GM12878 (cell line): ENCODE results near the gene OXT. TPM values are rescaled to one million over a fixed set of nuclear protein-coding genes. Genes with fewer than 3 reads are reported as not detected.

Experiments used
- ATAC-seq: fragments of 200-7000 bp; cut with Tn5 transposase; 3 replicates; pipeline ENCODE4 v1.9.1; 2020; ENCODE audit warnings: mild to moderate bottlenecking, moderate library complexity
- BruUV-seq: library from RNA; stranded (reverse); fragments of 400-500 nt; replicated peaks from 2 replicates; lab custom pipeline; 2021; lab: Mats Ljungman, UMichigan
- CTCF ChIA-PET: fragments of 300-600 bp; sonication (Branson Sonifier 250); formaldehyde crosslinking; extraction: SDS; loops from one replicate; lab custom pipeline; 2021; ENCODE audit warnings: inconsistent platforms; lab: Yijun Ruan, JAX
- POLR2A ChIA-PET: fragments of 350-600 bp; formaldehyde crosslinking; extraction: SDS; loops from one replicate; lab custom pipeline; 2021; ENCODE audit warnings: inconsistent platforms; lab: Charles Lee
- RAD21 ChIA-PET: fragments of 300-600 bp; sonication (Branson Sonifier 250); formaldehyde crosslinking; loops from one replicate; lab custom pipeline; 2023; ENCODE audit warnings: antibody characterized with exemption; ENCODE audit not compliant: unreplicated experiment; lab: Charles Lee
- SMC1A ChIA-PET: fragments of 300-600 bp; sonication (Branson Sonifier 250); formaldehyde crosslinking; loops from one replicate; lab custom pipeline; 2023; ENCODE audit not compliant: unreplicated experiment, uncharacterized antibody; lab: Charles Lee
- DNase-seq: peaks from one replicate; pipeline ENCODE4 v3.0.0-alpha.2; 2011; ENCODE audit warnings: low read depth, low spot score
- FAIRE-seq: peaks from 3 replicates; lab custom pipeline; 2011; peaks lifted over from hg19 to GRCh38; lab: Jason Lieb, UNC
- H2AFZ ChIP-seq: 2 replicates; pipeline ENCODE4 v1.6.0; 2011; ENCODE audit warnings: low read depth, low read length, control low read depth; ENCODE audit not compliant: control insufficient read depth
- H3K27ac ChIP-seq: 2 replicates; pipeline ENCODE4 v1.5.1; 2011; ENCODE audit warnings: control low read depth; ENCODE audit not compliant: control insufficient read depth, insufficient read depth
- H3K27me3 ChIP-seq, 2 experiments: replicated peaks in 1 of 2; 2 replicates each; pipeline versions ENCODE4 v1.6.0 to v1.6.1; 2011; ENCODE audit warnings: low read length in 1 of 2; ENCODE audit not compliant: control insufficient read depth in 2 of 2, insufficient read depth in 2 of 2
- H3K36me3 ChIP-seq, 2 experiments: 2 replicates each; pipeline ENCODE4 v1.5.1; 2011; ENCODE audit warnings: low read length in 1 of 2; ENCODE audit not compliant: control insufficient read depth in 2 of 2, insufficient read depth in 2 of 2
- H3K4me1 ChIP-seq: 2 replicates; pipeline ENCODE4 v1.6.1; 2011; ENCODE audit warnings: mild to moderate bottlenecking, low read length, moderate library complexity, mixed read lengths; ENCODE audit not compliant: control insufficient read depth, insufficient read depth
- H3K4me2 ChIP-seq: 2 replicates; pipeline ENCODE4 v1.6.0; 2011; ENCODE audit warnings: control low read depth; ENCODE audit not compliant: control insufficient read depth, insufficient read depth
- H3K4me3 ChIP-seq: fragments of 200-600 bp; sonication (generic); 2 replicates; pipeline ENCODE4 v1.5.1; 2016
- H3K79me2 ChIP-seq: 2 replicates; pipeline ENCODE4 v1.6.0; 2011; ENCODE audit warnings: low read length; ENCODE audit not compliant: control insufficient read depth, insufficient read depth
- H3K9ac ChIP-seq: 2 replicates; pipeline ENCODE4 v1.8.0; 2011; ENCODE audit warnings: low read length, control low read depth, mixed read lengths; ENCODE audit not compliant: control insufficient read depth, insufficient read depth
- H3K9me3 ChIP-seq: replicated peaks from 3 replicates; pipeline ENCODE4 v1.5.1; 2011; ENCODE audit warnings: mild to moderate bottlenecking, low read length; ENCODE audit not compliant: control insufficient read depth, insufficient read depth
- H4K20me1 ChIP-seq: 2 replicates; pipeline ENCODE4 v1.6.0; 2011; ENCODE audit not compliant: control insufficient read depth, insufficient read depth
- ESRRA ChIP-seq: IDR thresholded peaks from 2 replicates; pipeline ENCODE4 v1.6.1; 2012; ENCODE audit warnings: mild to moderate bottlenecking, low read length, improper control_type of control experiment
- IKZF1 ChIP-seq: fragments of 450-650 bp; conservative IDR thresholded peaks from 2 replicates; pipeline ENCODE4 v1.6.1; 2017; ENCODE audit warnings: antibody characterized with exemption, mild to moderate bottlenecking
- TCF3 ChIP-seq: IDR thresholded peaks from 2 replicates; pipeline ENCODE4 v1.6.1; 2012; ENCODE audit warnings: low read depth, mild to moderate bottlenecking, low read length, borderline replicate concordance; ENCODE audit not compliant: insufficient read depth
- ZNF592 ChIP-seq: fragments of 450-650 bp; IDR thresholded peaks from 2 replicates; pipeline ENCODE4 v1.6.1; 2017; ENCODE audit warnings: mild to moderate bottlenecking, moderate library complexity
- WGBS: methylation state at CpG from one replicate; pipeline ENCODE4 v1.1.6; 2016; ENCODE audit warnings: low lambda C conversion rate; ENCODE audit not compliant: insufficient replicate concordance, insufficient coverage; ENCODE audit errors: missing lambda C conversion rate; 5-methylcytosine and 5-hydroxymethylcytosine counted together
- in situ Hi-C: fragments of 300-500 bp; cut with MboI; formaldehyde crosslinking; loops from 9 replicates; pipeline ENCODE4 v1.14.3; 2018; ENCODE audit warnings: mixed read lengths
- intact Hi-C: fragments of 100-400 bp; cut with micrococcal nuclease; formaldehyde crosslinking; loops from one replicate; pipeline ENCODE4 v1.14.2; 2022; ENCODE audit not compliant: unreplicated experiment
- polyA plus RNA-seq, 11 experiments: library from polyadenylated mRNA; depleted of rRNA in 4 of 11; unstranded in 6 of 11; stranded (reverse) in 5 of 11; fragments of >200 nt; fragmentation: Nextera tagmentation in 4 of 11; fragmentation: Illumina TruSeq in 1 of 11; extraction: Ambion mirVana in 4 of 11; extraction: Trizol in 1 of 11; gene quantifications; 1 replicate in 1 of 11; 2 replicates in 10 of 11; pipeline versions ENCODE4 v1.2.1 to v1.2.3, GENCODE V29; 2011 to 2016; ENCODE audit warnings: inconsistent platforms in 2 of 11, missing spikeins in 2 of 11, low read depth in 1 of 11
- total RNA-seq, 4 experiments: library from RNA; depleted of rRNA in 3 of 4; stranded (reverse); fragments of >200 nt in 3 of 4; fragmentation: Illumina TruSeq in 1 of 4; extraction: Trizol in 1 of 4; gene quantifications; 2 replicates each; pipeline versions ENCODE4 v1.2.1 to v1.2.3, GENCODE V29; 2013 to 2021

Gene OXT
- total and polyA plus RNA-seq, 10 of the 15 experiments (the other 5 are each of a cell fraction or from before 2014, with no cell fraction given) = not detected

GRCh38 chr20:3031524-3032147, 39.8 kb upstream of the OXT start:
- FAIRE-seq (no peak), ATAC-seq (no peak), DNase-seq (no peak)
- Histone ChIP-seq H3K4me3 (no peak overlapping the region), H4K20me1 (no peaks in the 10 kb centered on the region), H3K36me3 (peaks cover 11 to 19% of the 10 kb centered on the region in 2 experiments; a peak in 3 of 4 replicates), H3K27ac (no peak overlapping the region), H3K9ac (no peak overlapping the region), H3K27me3 (no peaks in the 10 kb centered on the region), H3K9me3 (no peaks in the 10 kb centered on the region), H3K4me2 (no peak overlapping the region), H3K79me2 (no peaks in the 10 kb centered on the region), H3K4me1 (no peaks in the 10 kb centered on the region), H2AFZ (no peak overlapping the region)
- no TSS peak for BruUV-seq
- RAD21 ChIA-PET = no interaction called here
- intact Hi-C loops = no loop called here
- POLR2A ChIA-PET = no interaction called here
- 47% methylated on average over 3 of the region's 3 CpGs for WGBS
- SMC1A ChIA-PET = no interaction called here
- CTCF ChIA-PET = no interaction called here
- in situ Hi-C loops = no loop called here
- TF ChIP-seq TCF3 (no peak), ESRRA (no peak), IKZF1 (no peak), ZNF592 (no peak)
